Skin epidermis (tissue), 12 donors: ENCODE data around the gene GGT6.
"Not testable (repeated sequence)": the region's sequence is repeated elsewhere in the genome, so short reads cannot be mapped to it uniquely, and the experiment has no call there.

ENCODE experiments used
- H3K27ac ChIP-seq, 21 experiments: fragments of 200-600 bp; sonication (generic) in 11 of 21; one replicate each; pipeline ENCODE4 v1.5.0; 2020; ENCODE audit warnings: mild to moderate bottlenecking in 3 of 21, inconsistent platforms in 2 of 21, moderate library complexity in 2 of 21
- H3K4me3 ChIP-seq, 7 experiments: fragments of 200-600 bp; sonication (generic) in 2 of 7; one replicate each; pipeline ENCODE4 v1.5.0; 2020; ENCODE audit warnings: inconsistent platforms in 2 of 7, mild to moderate bottlenecking in 2 of 7, moderate library complexity in 1 of 7

The GGT6 gene

DNA sequence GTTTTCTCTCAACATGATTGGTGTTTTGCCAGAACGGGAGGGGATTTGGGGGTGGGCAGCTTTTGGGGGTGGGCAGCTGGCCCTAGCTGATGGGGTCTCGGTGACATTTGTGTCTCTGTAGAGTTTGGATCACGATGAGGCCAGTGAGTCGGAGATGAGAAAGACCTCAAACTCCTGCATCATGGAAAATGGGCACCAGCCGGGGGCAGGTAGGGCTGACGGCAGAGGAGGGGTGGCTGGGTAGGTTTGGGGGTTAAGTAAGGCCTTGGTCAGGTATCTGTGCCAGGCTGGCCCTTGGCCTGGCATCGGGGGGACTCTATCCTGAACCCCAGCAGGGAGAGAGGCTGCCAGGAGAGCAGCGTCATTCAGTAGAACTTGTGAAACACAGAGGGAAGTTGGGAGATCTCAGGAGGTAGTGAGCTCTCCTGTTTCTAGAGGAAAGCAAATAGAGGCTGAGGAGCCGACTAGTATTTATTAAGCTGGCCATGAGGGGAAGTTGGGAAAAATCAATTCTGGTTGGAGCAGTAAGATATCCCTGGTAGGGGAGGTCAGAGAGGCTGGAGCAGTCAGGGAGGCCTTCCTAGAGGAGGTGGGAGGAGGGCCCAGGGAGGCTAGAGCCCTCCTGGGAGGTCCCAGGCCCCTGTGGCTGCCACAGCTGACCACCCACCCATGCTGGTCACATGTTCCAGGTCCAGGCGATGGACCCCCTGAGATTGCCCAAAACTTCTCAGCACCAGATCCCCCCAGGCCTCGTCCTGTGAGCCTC, 32.0 kb upstream of the GGT6 start:
- no peak overlapping the region for H3K27ac ChIP-seq
- no peak overlapping the region for H3K4me3 ChIP-seq

DNA sequence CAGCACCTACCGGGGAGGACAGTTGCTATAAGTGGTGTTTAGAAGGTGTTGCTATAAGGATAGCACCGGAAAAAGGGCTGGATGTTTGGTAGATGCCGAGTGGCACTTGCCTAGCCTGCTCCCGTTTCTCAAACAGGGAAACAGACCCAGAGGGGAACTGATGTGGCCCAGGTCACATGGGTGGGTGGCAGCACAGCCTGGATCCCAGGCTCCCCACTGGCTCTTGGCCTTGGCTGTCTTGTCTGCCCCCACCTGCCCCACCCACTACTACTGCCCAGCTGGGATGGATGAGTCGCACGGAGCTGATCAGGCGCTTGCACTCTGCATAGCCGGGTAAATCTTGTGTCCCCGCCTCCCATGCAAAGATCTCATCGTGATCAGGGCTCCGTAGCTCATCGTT, 31.2 kb upstream of the GGT6 start:
- Histone ChIP-seq H3K27ac (no peak overlapping the region), H3K4me3 (no peak overlapping the region)

DNA sequence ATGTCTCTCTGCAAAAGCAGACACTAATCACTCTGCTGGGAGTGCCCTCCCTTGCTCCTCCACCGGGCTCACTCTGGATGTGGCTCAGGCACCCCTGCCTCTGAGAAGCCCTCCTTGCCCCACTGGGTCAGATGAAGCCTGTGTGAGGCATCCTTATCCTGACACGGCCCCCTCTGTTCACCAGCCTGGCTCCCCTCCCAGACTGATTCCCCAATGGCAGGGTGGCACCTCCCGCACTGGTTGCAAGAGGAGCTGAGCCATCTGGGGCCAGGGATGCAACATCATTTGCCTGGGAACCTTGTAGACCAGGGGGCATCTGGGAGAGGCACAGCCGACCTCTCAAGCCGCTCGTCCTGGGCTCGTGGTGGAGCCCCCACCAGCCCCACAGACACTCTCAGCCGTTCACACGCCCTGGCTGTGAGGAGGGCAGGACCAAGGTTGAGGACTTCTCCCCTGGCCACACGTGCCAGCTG, 30.6 kb upstream of the GGT6 start:
- no peak overlapping the region for H3K4me3 ChIP-seq
- no peak overlapping the region for H3K27ac ChIP-seq

DNA sequence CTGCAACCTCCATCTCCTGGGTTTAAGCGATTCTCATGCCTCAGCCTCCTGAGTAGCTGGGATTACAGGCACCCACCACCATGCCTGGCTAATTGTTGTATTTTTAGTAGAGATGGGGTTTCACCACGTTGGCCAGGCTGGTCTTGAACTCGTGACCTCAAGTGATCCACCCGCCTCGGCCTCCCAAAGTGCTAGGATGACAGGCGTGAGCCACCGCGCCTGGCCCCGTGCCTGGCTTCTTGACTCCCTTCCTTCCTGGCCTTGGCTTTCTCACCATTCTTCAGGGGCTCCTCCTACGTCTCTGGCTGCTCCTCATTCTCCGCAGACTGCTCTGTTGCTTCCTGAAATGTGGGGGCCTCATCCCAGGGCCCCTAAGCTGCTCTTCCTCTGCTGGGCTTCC, 29.7 kb upstream of the GGT6 start:
- H3K27ac ChIP-seq: not testable (repeated sequence)

DNA sequence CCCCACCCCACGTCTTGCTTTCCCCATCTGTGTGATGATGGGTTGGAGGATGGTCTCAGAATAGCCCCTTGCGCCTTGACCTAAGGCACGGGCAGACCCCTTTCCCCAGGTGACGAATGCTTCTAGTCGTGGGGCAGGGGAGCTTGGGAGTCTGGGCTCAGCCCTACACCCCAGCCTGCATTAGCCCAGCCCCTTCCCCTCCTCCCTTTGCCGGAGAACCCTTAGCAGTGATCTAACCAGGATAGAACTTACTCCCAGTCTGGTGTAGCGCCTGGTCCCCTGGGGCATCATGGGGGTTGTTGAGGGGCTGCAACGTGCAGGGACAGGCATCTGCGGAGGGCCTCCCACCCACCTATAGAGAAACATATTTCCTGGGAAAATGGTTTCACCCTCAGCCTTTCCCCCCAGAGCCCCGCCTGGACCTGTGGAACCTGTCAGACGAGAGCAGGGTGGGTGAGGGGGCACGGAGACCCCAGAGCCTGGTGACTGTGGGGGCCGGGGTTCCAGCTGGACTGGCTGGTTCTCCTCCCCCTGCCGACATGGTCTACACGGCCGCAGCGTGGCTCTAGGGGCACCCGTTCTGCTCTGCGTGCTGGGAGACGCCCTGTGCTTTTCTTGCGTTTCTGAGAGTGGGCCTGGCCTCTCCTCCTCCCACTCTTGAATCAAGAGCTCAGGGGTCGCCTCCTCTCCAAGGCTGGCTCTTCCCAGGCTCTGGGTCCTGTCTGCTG, 28.7 kb upstream of the GGT6 start:
- no peak overlapping the region for H3K27ac ChIP-seq
- H3K4me3 ChIP-seq: no peak overlapping the region

More for the DNA sequence above, 29.7 kb upstream of the GGT6 start:
- not testable (repeated sequence) for H3K4me3 ChIP-seq

DNA sequence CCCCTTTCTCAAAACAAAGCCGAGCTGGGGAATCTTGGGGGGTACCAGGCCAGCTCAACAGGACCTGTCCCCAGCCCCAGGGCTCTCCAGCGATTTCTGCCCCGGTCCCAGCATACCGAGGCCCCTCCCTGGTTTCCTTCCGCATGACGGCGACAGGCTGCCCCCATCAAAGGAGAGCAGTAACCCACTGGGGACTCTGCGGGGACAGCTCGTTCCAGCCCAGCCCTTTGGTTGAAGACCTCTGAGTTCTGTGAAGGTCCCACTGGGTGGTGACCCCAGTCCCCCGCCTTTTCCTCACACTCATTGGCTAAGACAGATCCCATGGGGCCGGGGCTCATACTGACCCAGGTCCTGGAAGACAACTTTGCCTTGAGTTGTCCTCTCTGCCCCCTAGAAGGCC, 28.0 kb upstream of the GGT6 start:
- H3K27ac ChIP-seq: no peak overlapping the region
- no peak overlapping the region for H3K4me3 ChIP-seq

DNA sequence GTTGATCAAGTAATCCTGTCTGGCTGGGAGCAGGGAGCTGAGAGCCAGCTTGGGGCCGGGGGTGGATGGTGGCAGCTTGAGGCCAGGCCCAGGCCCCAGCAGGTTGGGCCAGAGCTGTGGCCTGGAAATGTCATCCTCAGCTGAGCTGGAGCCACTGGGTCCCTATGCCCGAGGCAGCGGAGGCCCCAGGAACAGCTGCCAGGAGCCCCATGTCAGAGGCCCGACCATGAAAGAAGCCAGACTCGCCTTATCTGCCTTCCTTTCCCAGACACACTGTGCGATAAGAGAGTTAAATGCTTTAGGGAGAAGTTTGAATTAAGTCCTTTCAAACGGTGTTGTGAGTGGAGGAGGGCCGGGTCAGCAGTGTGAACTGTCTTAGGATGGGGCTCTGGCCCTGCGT, 27.4 kb upstream of the GGT6 start:
- Histone ChIP-seq H3K4me3 (no peak overlapping the region), H3K27ac (no peak overlapping the region)

DNA sequence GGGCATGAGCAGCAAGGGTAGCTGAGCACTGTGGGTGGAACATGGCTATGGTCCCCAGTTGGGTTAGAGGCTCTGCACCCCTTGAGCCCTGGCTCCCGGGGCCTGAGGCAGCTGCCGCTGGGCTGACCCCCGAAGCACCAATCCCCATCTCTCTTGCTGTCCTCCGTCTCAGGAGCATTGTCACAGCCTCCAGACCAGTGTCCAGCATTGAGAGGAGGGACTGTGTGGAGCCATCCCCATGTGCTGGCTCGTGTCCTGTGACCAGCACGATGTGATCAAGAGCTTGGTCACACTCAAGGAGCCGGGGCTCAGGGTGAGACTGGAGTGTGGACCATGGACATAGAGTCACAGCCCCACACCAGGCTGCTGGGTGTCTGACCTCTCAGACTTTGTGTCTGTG, 26.8 kb upstream of the GGT6 start:
- Histone ChIP-seq H3K27ac (no peak overlapping the region), H3K4me3 (no peak overlapping the region)

DNA sequence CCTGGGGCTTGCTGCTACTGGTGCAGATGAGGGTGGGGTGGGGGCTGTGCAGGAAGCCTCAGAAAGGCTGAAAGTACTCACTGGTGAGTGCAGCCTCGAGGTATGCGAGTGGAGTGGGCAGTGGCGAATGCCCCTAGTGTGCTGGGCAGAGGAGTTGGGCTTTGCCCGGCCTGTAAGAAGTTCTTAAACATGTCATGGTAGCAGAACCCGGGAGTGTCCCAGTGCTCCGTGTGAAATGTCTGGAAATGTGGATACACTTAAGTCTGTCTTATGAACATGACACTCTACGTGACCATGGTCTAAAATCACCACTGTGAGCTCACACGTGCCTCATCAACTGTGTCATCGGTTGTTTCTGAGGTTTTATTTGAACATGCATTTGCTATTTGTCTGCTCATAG, 25.7 kb upstream of the GGT6 start:
- Histone ChIP-seq H3K4me3 (no peak overlapping the region), H3K27ac (no peak overlapping the region)

DNA sequence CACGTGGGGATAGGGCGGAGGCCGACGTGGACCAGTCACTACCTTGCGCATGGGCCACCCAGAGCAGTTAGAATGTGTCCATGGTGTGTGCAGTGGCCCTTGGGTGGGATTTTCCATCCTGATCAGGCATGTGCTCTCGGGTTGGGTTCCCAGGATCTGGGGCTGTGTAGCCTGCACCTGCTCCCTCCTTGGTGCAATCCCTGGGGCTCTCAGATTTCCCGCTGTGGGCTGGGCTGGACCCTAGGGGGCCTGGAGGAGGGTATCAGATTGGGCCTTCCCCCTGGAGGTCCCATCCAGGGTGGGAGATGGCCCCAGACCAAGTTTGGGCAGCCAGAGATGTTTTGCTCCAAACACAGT, 25.2 kb upstream of the GGT6 start:
- Histone ChIP-seq H3K27ac (no peak overlapping the region), H3K4me3 (no peak overlapping the region)

DNA sequence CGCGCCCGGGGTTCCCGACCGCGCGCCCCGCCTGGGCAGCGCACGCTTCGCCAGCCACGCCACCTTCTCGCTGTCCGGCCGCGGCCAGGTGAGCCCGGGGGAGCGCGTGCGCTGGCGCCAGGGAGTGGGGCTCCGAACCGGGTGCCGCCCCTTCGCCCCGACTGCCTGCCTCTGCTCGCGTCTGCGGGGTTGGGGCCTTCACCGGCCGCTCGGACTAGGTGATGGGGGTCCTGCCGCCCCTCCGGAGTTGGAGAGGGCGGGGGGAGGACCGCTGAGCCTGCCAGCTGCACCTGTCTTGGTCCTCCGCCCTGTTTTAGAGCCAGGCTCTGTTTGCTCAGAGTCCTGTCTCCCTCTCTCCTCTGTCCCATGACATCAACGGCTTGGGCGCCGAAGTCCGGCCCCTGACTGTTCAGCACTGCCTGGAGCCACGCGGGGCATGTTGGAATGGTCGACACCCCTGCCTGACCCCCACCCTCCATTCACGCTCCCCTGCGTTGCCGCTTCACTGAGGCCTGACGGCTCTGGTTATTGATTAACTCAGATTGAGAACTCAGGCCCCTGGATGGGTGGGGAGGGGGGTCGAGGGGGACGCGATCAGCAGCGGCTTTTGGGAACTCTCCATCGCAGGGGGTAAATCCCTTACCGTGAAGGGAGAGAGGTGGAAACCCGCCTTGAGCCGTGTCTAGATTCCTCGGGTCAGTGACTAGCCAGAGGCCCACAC, 24.7 kb upstream of the GGT6 start:
- H3K4me3 ChIP-seq: peak overlapping the region in 4 of 7 experiments; percentile 35 to 45 (median 36)
- no peak overlapping the region for H3K27ac ChIP-seq

DNA sequence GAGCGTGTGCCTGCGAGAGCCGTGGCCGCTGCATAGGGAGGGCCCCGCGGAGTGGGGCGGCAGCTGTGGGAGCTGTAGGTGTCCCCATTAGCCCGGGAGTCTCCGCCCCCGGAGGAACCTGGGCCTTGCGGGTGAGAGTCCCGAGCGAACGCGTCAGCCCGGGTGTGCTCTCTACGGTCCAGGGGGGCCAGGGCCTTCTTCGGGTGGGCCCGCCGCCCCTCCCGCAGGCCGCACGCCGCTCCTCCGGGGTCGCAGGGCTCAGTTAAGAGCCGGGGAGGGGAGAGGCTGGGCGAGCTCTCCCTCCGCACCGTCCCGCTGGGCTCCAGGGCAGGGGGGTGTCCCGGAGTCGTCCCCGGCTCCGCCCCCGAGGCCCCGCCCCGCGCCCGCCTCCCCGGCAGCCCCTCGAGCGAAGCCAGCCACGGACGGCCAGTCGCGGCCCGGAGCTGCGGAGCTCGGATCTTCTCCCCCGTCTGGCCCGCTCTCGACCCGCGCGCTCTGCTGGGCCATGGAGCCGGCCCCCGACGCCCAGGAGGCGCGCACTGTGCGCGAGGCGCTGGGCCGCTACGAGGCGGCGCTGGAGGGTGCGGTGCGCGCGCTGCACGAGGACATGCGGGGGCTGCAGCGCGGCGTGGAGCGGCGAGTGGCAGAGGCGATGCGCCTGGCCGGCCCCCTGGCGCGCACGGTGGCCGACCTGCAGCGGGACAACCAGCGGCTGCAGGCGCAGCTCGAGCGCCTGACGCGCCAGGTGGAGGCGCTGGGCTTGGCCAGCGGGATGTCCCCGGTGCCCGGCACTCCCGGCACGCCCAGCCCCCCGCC, 23.9 kb upstream of the GGT6 start, which contains the start of gene SMTNL2:
Gene SMTNL2 (plus strand): TSS at position 429 of the 816 bp plus-strand sequence. CDS start 77 bp downstream, at position 506.
- Histone ChIP-seq H3K4me3 (peak within 1 kb of the TSS; percentile 8 to 45 (median 35)), H3K27ac (peak within 1 kb of the TSS in 2 of 21 experiments; percentile 16 to 62)

DNA sequence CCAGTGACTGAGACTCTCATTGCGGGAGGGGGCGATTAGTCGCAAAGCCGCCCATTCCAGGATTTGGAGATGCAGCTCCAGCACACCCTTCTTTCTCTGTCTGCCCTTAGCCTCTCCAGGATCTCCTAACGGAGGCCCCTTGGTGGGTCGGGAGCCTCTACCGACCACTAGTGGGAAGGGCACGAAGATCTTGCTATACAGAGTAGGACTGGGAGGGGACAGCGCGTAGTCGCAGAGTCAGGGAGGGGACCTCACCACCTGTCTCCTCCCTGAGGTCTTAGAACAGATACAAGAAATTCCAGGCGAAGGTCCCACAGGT, 23.4 kb upstream of the GGT6 start:
- H3K27ac ChIP-seq: peak overlapping the region in 2 of 21 experiments; percentile 16 to 62

DNA sequence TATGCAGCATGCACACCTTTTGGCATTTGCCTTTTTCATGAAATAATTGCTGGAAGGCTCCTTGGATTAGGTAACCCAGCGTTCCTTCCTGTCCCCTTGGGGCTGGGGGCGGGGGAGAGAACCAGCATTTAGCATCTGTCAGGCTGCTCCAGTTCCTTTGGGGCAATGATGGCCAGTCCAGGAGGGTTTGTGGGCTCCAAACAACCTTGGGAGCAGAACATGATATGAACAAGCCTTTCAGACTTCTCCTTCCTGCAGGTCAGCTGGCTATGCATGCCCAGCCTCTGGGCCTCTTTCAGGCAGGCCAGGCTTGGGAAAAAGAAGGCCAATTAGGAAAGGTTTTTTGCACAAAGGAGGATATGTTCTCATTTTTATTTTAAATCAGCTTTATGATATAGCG, 22.8 kb upstream of the GGT6 start:
- Histone ChIP-seq H3K27ac (no peak overlapping the region), H3K4me3 (no peak overlapping the region)

More for the DNA sequence above, 23.4 kb upstream of the GGT6 start:
- H3K4me3 ChIP-seq: peak overlapping the region; percentile 8 to 45 (median 35)

DNA sequence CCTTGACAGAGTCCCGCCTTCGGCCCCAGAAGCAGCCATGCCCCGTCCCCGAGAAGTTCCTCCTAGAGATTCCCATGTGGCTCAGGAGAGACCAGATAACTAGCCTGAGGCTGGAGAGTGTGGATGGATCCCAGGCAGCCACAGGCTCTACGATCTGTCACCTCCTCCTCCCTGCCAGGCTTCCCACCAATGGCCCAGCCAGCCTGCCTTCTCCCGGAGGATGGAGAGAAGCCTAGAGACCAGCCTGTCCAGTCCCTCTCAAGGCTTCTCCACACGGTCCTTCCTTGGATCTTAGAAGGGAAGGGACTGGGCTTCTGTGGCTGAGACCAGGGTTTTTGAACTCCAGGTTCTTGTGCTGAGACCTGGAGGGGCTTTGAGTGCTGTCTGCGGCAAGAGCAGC, 22.3 kb upstream of the GGT6 start:
- Histone ChIP-seq H3K4me3 (no peak overlapping the region), H3K27ac (no peak overlapping the region)

DNA sequence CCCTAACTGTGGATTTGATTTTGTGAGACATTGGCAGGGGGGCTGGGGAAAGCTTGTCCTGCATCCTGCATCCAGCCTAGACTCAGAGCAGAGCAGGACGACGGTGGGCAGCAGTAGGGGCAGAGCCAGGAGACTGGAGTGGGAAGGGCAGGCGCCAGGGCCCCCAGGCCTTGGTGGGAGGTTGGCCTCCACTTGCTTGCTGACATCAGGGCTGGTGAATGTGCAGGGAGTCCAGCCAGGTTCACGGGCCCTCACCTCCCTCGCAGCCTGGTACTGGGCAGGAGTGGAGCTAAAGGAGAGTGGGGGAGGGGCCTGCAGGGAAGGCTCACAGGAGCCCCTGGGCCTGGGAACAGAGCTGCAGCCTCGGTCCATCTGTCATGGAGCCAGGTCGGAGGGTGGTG, 21.7 kb upstream of the GGT6 start:
- Histone ChIP-seq H3K27ac (no peak overlapping the region), H3K4me3 (no peak overlapping the region)

DNA sequence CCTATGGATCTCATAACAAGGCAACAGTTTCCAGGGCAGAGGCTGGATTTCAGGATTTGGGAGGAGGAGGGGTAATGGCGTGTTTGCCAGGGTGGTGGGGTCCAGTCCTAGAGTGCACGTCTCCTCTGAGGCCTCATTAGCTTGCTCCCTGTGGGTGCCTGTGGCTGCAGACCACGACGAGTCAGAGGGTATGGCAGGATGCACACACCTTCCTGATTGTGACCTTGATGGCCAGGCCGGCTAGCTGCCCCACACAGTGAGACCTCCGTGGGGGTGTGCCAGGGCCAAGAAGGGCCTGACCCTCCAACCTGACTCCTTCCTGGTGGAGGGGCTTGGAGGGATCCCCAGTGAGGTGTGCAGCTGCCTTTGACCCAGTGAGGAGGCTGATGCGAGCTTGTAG, 19.9 kb upstream of the GGT6 start:
- Histone ChIP-seq H3K4me3 (no peak overlapping the region), H3K27ac (no peak overlapping the region)

DNA sequence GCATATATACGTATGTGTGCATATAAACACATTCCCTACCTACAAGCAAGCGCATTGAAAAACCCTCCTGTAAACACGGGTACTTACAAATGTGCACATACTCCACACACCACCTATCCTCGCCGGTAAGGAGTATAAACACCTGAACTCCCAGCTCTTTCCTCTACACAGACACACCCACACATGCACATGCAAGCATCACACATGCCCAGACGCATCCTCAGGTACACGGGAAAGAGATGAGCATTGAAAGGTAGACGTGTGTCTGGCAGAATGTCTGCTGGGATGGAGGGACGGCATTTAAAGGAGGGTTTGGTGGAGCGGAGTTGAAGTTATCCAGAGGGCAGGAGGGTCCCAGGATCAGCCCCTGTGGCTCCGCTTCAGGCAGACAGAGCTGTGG, 19.3 kb upstream of the GGT6 start:
- H3K4me3 ChIP-seq: no peak overlapping the region

DNA sequence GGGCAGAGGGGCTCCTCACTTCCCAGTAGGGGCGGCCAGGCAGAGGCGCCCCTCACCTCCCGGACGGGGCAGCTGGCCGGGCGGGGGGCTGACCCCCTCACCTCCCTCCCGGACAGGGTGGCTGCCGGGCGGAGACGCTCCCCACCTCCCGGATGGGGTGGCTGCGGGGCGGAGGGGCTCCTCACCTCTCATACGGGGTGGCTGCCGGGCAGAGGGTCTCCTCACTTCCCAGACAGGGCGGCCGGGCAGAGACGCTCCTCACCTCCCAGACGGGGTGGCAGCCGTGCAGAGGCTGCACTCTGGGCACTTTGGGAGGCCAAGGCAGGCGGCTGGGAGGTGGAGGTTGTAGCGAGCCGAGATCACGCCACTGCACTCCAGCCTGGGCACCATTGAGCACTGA, 18.0 kb upstream of the GGT6 start:
- not testable (repeated sequence) for H3K4me3 ChIP-seq, H3K27ac ChIP-seq

More for the DNA sequence above, 19.3 kb upstream of the GGT6 start:
- H3K27ac ChIP-seq: no peak overlapping the region
